WTC11 (cell line): Measurements from ENCODE around the gene TLE6. TPM values are rescaled to one million over a fixed set of nuclear protein-coding genes. Genes with fewer than 3 reads are reported as not detected.
A peak's percentile ranks its signal among the peaks of the same experiment; 100 is the strongest.

Experiments used
- ATAC-seq: fragments of 200-7000 bp; cut with Tn5 transposase; 2 replicates; pipeline ENCODE4 v1.10.0; 2021; ENCODE audit warnings: mild to moderate bottlenecking, moderate library complexity
- CTCF ChIA-PET: fragments of 300-600 bp; sonication (Branson Sonifier 250); formaldehyde crosslinking; loops from one replicate; lab custom pipeline; 2021; ENCODE audit warnings: antibody characterized with exemption; lab: Charles Lee
- POLR2A ChIA-PET: fragments of 350-600 bp; sonication (Branson Sonifier 250); formaldehyde crosslinking; loops from one replicate; lab custom pipeline; 2021; ENCODE audit warnings: antibody characterized with exemption; lab: Charles Lee
- DNase-seq: peaks from one replicate; pipeline ENCODE4 v3.0.0; 2021; ENCODE audit warnings: low spot score
- H3K27ac Mint-ChIP-seq: 2 replicates; pipeline ENCODE4 v1.8.0; 2021; ENCODE audit warnings: mixed read lengths
- H3K27me3 Mint-ChIP-seq: 2 replicates; pipeline ENCODE4 v1.8.0; 2021; ENCODE audit warnings: low read depth, mild to moderate bottlenecking, moderate library complexity, mixed read lengths
- H3K36me3 Mint-ChIP-seq: 2 replicates; pipeline ENCODE4 v1.8.0; 2021; ENCODE audit warnings: mixed read lengths
- H3K4me1 Mint-ChIP-seq: 2 replicates; pipeline ENCODE4 v1.8.0; 2022; ENCODE audit warnings: mixed read lengths
- H3K4me3 Mint-ChIP-seq: 2 replicates; pipeline ENCODE4 v1.8.0; 2021; ENCODE audit warnings: mild to moderate bottlenecking, moderate library complexity, mixed read lengths
- H3K9me3 Mint-ChIP-seq: 2 replicates; pipeline ENCODE4 v1.8.0; 2021; ENCODE audit warnings: mixed read lengths
- ETV6 ChIP-seq: sonication (generic); formaldehyde crosslinking; IDR thresholded peaks from 2 replicates; pipeline ENCODE4 v1.8.1; 2022; ENCODE audit warnings: mild to moderate bottlenecking, missing genetic modification reagents
- JAZF1 ChIP-seq: fragments of 250-450 bp; sonication (Bioruptor Pico); IDR thresholded peaks from 2 replicates; pipeline ENCODE4 v1.9.0; 2021; ENCODE audit warnings: moderate library complexity, mild to moderate bottlenecking, inconsistent platforms
- KAT7 ChIP-seq: sonication (generic); formaldehyde crosslinking; IDR thresholded peaks from 2 replicates; pipeline ENCODE4 v1.8.1; 2023; ENCODE audit warnings: missing genetic modification reagents, mild to moderate bottlenecking, borderline replicate concordance
- NFE2L1 ChIP-seq: sonication (generic); formaldehyde crosslinking; IDR thresholded peaks from 2 replicates; pipeline ENCODE4 v1.8.1; 2023; ENCODE audit warnings: missing genetic modification reagents
- SP1 ChIP-seq: sonication (generic); formaldehyde crosslinking; conservative IDR thresholded peaks from 2 replicates; pipeline ENCODE4 v1.8.1; 2022; ENCODE audit warnings: missing genetic modification reagents
- ZNF232 ChIP-seq: sonication (generic); formaldehyde crosslinking; IDR thresholded peaks from 2 replicates; pipeline ENCODE4 v1.8.0; 2022; ENCODE audit warnings: mild to moderate bottlenecking, missing genetic modification reagents
- total RNA-seq: library from RNA; stranded (reverse); gene quantifications from 3 replicates; pipeline ENCODE4 v1.2.3, GENCODE V29; 2021
- TF ChIP-seq, protein P1 (sequence below): fragments of 250-450 bp; sonication (Bioruptor Pico); IDR thresholded peaks from 2 replicates; pipeline ENCODE4 v1.9.0; 2021; ENCODE audit warnings: mild to moderate bottlenecking, borderline replicate concordance
- TF ChIP-seq, protein P2 (sequence below): sonication (generic); formaldehyde crosslinking; IDR thresholded peaks from 2 replicates; pipeline ENCODE4 v1.8.0; 2022; ENCODE audit warnings: mild to moderate bottlenecking, missing genetic modification reagents
- TF ChIP-seq, protein P3 (sequence below): fragments of 250-450 bp; sonication (Bioruptor Pico); IDR thresholded peaks from 2 replicates; pipeline ENCODE4 v1.8.0; 2021; ENCODE audit warnings: mild to moderate bottlenecking
- TF ChIP-seq, protein P4 (sequence below): sonication (generic); formaldehyde crosslinking; IDR thresholded peaks from 2 replicates; pipeline ENCODE4 v1.8.0; 2022; ENCODE audit warnings: missing genetic modification reagents
- TF ChIP-seq, protein P5 (sequence below): sonication (generic); formaldehyde crosslinking; IDR thresholded peaks from 2 replicates; pipeline ENCODE4 v1.8.0; 2022; ENCODE audit warnings: mild to moderate bottlenecking, missing genetic modification reagents
- TF ChIP-seq, protein P6 (sequence below): sonication (generic); formaldehyde crosslinking; IDR thresholded peaks from 2 replicates; pipeline ENCODE4 v1.8.0; 2022; ENCODE audit warnings: mild to moderate bottlenecking, missing genetic modification reagents
- TF ChIP-seq, protein P7 (sequence below): sonication (generic); formaldehyde crosslinking; IDR thresholded peaks from 2 replicates; pipeline ENCODE4 v1.8.1; 2023; ENCODE audit warnings: mild to moderate bottlenecking, missing genetic modification reagents

Gene TLE6
- total RNA-seq, 1 experiment from 2014 or later: 3.1 TPM

DNA sequence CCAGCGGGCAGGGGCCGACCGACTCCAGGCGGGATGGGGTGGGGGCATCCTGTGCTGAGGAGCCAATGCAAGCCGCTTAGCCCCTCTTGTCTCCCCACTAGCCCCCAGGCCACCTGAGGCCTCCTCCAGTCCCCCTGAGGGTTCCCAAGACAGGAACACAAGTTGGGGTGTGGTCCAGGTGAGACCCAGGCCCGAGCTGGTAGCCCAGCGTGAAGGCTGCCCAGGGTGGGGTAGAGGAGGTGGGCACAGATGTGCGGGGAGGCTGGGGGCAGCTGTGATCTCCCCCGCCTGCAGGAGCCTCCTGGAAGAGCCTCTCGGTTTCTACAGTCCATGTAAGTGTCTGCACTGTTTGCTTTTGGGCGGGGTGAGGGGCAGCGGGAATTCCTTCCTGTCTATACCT is 10.4 kb downstream of the TLE6 start:
- DNase-seq (no peak), ATAC-seq (no peak)
- Mint-ChIP-seq H3K4me1 (peaks cover 22% of the 10 kb centered on the region), H3K9me3 (no peaks in the 10 kb centered on the region), H3K36me3 (no peaks in the 10 kb centered on the region), H3K4me3 (no peak overlapping the region), H3K27ac (no peak overlapping the region), H3K27me3 (peaks cover 19% of the 10 kb centered on the region)
- CTCF ChIA-PET: interaction anchor here (1.0 to 1.1 kb wide), 2 partner anchors 48 to 121 kb away, joined by 3 read pairs; no protein-coding TSS in a partner anchor
- POLR2A ChIA-PET: interaction anchor here (1.1 to 1.3 kb wide), 2 partner anchors 17 to 19 kb away, joined by 3 to 5 read pairs; no protein-coding TSS in a partner anchor
- no peak for TF ChIP-seq ZNF232 (CRISPR knock-in tag)
- TF ChIP-seq, protein P1, sequence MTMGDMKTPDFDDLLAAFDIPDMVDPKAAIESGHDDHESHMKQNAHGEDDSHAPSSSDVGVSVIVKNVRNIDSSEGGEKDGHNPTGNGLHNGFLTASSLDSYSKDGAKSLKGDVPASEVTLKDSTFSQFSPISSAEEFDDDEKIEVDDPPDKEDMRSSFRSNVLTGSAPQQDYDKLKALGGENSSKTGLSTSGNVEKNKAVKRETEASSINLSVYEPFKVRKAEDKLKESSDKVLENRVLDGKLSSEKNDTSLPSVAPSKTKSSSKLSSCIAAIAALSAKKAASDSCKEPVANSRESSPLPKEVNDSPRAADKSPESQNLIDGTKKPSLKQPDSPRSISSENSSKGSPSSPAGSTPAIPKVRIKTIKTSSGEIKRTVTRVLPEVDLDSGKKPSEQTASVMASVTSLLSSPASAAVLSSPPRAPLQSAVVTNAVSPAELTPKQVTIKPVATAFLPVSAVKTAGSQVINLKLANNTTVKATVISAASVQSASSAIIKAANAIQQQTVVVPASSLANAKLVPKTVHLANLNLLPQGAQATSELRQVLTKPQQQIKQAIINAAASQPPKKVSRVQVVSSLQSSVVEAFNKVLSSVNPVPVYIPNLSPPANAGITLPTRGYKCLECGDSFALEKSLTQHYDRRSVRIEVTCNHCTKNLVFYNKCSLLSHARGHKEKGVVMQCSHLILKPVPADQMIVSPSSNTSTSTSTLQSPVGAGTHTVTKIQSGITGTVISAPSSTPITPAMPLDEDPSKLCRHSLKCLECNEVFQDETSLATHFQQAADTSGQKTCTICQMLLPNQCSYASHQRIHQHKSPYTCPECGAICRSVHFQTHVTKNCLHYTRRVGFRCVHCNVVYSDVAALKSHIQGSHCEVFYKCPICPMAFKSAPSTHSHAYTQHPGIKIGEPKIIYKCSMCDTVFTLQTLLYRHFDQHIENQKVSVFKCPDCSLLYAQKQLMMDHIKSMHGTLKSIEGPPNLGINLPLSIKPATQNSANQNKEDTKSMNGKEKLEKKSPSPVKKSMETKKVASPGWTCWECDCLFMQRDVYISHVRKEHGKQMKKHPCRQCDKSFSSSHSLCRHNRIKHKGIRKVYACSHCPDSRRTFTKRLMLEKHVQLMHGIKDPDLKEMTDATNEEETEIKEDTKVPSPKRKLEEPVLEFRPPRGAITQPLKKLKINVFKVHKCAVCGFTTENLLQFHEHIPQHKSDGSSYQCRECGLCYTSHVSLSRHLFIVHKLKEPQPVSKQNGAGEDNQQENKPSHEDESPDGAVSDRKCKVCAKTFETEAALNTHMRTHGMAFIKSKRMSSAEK (CRISPR knock-in tag): no peak
- TF ChIP-seq JAZF1 (CRISPR knock-in tag): no peak
- TF ChIP-seq ETV6 (CRISPR knock-in tag): no peak
- TF ChIP-seq, protein P2, sequence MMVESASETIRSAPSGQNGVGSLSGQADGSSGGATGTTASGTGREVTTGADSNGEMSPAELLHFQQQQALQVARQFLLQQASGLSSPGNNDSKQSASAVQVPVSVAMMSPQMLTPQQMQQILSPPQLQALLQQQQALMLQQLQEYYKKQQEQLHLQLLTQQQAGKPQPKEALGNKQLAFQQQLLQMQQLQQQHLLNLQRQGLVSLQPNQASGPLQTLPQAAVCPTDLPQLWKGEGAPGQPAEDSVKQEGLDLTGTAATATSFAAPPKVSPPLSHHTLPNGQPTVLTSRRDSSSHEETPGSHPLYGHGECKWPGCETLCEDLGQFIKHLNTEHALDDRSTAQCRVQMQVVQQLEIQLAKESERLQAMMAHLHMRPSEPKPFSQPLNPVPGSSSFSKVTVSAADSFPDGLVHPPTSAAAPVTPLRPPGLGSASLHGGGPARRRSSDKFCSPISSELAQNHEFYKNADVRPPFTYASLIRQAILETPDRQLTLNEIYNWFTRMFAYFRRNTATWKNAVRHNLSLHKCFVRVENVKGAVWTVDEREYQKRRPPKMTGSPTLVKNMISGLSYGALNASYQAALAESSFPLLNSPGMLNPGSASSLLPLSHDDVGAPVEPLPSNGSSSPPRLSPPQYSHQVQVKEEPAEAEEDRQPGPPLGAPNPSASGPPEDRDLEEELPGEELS (CRISPR knock-in tag): no peak
- TF ChIP-seq, protein P3, sequence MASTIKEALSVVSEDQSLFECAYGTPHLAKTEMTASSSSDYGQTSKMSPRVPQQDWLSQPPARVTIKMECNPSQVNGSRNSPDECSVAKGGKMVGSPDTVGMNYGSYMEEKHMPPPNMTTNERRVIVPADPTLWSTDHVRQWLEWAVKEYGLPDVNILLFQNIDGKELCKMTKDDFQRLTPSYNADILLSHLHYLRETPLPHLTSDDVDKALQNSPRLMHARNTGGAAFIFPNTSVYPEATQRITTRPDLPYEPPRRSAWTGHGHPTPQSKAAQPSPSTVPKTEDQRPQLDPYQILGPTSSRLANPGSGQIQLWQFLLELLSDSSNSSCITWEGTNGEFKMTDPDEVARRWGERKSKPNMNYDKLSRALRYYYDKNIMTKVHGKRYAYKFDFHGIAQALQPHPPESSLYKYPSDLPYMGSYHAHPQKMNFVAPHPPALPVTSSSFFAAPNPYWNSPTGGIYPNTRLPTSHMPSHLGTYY (CRISPR knock-in tag): no peak
- TF ChIP-seq, protein P4, sequence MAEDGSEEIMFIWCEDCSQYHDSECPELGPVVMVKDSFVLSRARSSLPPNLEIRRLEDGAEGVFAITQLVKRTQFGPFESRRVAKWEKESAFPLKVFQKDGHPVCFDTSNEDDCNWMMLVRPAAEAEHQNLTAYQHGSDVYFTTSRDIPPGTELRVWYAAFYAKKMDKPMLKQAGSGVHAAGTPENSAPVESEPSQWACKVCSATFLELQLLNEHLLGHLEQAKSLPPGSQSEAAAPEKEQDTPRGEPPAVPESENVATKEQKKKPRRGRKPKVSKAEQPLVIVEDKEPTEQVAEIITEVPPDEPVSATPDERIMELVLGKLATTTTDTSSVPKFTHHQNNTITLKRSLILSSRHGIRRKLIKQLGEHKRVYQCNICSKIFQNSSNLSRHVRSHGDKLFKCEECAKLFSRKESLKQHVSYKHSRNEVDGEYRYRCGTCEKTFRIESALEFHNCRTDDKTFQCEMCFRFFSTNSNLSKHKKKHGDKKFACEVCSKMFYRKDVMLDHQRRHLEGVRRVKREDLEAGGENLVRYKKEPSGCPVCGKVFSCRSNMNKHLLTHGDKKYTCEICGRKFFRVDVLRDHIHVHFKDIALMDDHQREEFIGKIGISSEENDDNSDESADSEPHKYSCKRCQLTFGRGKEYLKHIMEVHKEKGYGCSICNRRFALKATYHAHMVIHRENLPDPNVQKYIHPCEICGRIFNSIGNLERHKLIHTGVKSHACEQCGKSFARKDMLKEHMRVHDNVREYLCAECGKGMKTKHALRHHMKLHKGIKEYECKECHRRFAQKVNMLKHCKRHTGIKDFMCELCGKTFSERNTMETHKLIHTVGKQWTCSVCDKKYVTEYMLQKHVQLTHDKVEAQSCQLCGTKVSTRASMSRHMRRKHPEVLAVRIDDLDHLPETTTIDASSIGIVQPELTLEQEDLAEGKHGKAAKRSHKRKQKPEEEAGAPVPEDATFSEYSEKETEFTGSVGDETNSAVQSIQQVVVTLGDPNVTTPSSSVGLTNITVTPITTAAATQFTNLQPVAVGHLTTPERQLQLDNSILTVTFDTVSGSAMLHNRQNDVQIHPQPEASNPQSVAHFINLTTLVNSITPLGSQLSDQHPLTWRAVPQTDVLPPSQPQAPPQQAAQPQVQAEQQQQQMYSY (CRISPR knock-in tag): 0 out of 2 replicates have a peak, but pooled peaks have one; percentile 19
- TF ChIP-seq, protein P5, sequence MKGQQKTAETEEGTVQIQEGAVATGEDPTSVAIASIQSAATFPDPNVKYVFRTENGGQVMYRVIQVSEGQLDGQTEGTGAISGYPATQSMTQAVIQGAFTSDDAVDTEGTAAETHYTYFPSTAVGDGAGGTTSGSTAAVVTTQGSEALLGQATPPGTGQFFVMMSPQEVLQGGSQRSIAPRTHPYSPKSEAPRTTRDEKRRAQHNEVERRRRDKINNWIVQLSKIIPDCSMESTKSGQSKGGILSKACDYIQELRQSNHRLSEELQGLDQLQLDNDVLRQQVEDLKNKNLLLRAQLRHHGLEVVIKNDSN (CRISPR knock-in tag): no peak
- TF ChIP-seq, protein P6, sequence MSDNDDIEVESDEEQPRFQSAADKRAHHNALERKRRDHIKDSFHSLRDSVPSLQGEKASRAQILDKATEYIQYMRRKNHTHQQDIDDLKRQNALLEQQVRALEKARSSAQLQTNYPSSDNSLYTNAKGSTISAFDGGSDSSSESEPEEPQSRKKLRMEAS (CRISPR knock-in tag): 0 out of 2 replicates have a peak, but pooled peaks have one; percentile 16

DNA sequence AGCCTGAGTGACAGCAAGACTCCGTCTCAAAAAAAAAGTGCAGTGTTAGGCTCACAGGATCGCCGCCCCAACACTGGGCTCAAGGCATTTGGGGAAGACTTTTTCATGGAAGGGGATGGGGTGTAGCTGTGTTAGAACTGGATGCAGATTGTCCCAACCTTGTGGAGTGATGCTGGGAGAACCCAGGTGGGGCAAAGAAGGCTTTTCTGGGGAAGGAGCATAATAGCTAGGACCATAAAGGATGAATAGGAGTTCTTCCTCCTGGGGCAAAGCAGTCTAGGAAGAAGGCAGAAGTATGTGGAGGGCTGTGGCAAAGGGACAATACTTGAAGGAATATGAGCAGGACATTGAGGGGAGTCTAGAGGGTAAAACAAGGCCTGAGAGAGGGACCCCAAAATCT is 11.2 kb downstream of the TLE6 start:
- Mint-ChIP-seq H3K36me3 (no peaks in the 10 kb centered on the region), H3K27me3 (peaks cover 13% of the 10 kb centered on the region; the same call in 1 of the 2 replicates), H3K4me3 (no peak overlapping the region), H3K9me3 (no peaks in the 10 kb centered on the region), H3K4me1 (peaks cover 17% of the 10 kb centered on the region), H3K27ac (no peak overlapping the region)
- POLR2A ChIA-PET: no interaction called here
- ATAC-seq (no peak), DNase-seq (no peak)
- CTCF ChIA-PET: no interaction called here
- TF ChIP-seq KAT7 (CRISPR knock-in tag) (no peak), SP1 (CRISPR knock-in tag) (no peak), NFE2L1 (CRISPR knock-in tag) (no peak)
- TF ChIP-seq, protein P7, sequence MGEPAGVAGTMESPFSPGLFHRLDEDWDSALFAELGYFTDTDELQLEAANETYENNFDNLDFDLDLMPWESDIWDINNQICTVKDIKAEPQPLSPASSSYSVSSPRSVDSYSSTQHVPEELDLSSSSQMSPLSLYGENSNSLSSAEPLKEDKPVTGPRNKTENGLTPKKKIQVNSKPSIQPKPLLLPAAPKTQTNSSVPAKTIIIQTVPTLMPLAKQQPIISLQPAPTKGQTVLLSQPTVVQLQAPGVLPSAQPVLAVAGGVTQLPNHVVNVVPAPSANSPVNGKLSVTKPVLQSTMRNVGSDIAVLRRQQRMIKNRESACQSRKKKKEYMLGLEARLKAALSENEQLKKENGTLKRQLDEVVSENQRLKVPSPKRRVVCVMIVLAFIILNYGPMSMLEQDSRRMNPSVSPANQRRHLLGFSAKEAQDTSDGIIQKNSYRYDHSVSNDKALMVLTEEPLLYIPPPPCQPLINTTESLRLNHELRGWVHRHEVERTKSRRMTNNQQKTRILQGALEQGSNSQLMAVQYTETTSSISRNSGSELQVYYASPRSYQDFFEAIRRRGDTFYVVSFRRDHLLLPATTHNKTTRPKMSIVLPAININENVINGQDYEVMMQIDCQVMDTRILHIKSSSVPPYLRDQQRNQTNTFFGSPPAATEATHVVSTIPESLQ (CRISPR knock-in tag): no peak
- TF ChIP-seq, protein P4 (CRISPR knock-in tag): no peak
